Testis (tissue), 2 donors: ENCODE results near the gene FLNB.

Experiments used
- POLR2A ChIP-seq: fragments of 450-650 bp; IDR thresholded peaks from one replicate; pipeline ENCODE4 v1.6.1; 2017; ENCODE audit warnings: antibody characterized with exemption, mild to moderate bottlenecking, moderate library complexity
- TF ChIP-seq, protein P1 (sequence below), 3 experiments: fragments of 450-650 bp in 2 of 3; fragments of 200-600 bp in 1 of 3; sonication (generic) in 1 of 3; IDR thresholded peaks; one replicate each; pipeline ENCODE4 v1.5.1; 2016 to 2019; ENCODE audit warnings: antibody characterized with exemption in 3 of 3, mild to moderate bottlenecking in 2 of 3, moderate library complexity in 1 of 3

DNA sequence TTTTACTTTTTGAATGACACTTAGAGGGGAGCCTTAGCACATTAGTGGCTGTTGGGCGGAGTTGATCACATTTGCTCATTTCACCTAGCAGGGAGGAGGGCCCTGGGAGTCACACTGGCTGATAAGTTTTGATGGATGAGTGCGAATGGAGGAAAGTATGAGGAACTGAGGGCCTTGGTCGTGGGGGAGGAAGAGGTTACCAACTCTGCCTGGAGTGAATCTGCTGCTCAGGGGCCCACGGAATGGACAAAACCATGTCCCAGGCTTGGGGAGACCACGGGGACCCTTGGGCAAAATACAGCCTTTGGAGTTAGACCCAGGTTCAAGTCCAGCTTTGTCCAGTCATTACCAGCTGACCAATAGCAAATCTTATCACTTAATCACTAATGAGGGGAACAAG is 5.1 kb upstream of the FLNB start:
- TF ChIP-seq, protein P1, sequence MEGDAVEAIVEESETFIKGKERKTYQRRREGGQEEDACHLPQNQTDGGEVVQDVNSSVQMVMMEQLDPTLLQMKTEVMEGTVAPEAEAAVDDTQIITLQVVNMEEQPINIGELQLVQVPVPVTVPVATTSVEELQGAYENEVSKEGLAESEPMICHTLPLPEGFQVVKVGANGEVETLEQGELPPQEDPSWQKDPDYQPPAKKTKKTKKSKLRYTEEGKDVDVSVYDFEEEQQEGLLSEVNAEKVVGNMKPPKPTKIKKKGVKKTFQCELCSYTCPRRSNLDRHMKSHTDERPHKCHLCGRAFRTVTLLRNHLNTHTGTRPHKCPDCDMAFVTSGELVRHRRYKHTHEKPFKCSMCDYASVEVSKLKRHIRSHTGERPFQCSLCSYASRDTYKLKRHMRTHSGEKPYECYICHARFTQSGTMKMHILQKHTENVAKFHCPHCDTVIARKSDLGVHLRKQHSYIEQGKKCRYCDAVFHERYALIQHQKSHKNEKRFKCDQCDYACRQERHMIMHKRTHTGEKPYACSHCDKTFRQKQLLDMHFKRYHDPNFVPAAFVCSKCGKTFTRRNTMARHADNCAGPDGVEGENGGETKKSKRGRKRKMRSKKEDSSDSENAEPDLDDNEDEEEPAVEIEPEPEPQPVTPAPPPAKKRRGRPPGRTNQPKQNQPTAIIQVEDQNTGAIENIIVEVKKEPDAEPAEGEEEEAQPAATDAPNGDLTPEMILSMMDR (IDR thresholded peaks at IDR 0.05): no peak
- TF ChIP-seq POLR2A: no peak
